Omental fat pad (tissue), 4 donors: Measurements from ENCODE around the gene MAPKBP1. TPM values are rescaled to one million over a fixed set of nuclear protein-coding genes. Genes with fewer than 3 reads are reported as not detected.

Source experiments
- ATAC-seq: fragments of 150-250 bp; one replicate; pipeline ENCODE4 v1.9.1; 2016; ENCODE audit warnings: mild to moderate bottlenecking, moderate library complexity; ENCODE audit not compliant: low FRiP score
- DNase-seq: peaks from one replicate; pipeline ENCODE4 v3.0.0-alpha.2; 2019; ENCODE audit warnings: low spot score
- total RNA-seq, 4 donors: library from RNA; depleted of rRNA; stranded (reverse); fragments of >200 nt; gene quantifications; one replicate each; pipeline ENCODE4 v1.1.0, GENCODE V29; 2016
- TF ChIP-seq, protein P1 (sequence below), 3 donors: fragments of 450-650 bp; IDR thresholded peaks; one replicate each; pipeline ENCODE4 v1.5.1; 2016 to 2017; ENCODE audit warnings: antibody characterized with exemption in 3 of 3, mild to moderate bottlenecking in 3 of 3, moderate library complexity in 2 of 3

MAPKBP1 gene
- total RNA-seq, 4 donors from 2014 or later = 13.4 to 24.1 (median 14.4) TPM

GRCh38 chr15:41798607-41799487, 24.6 kb downstream of the MAPKBP1 start:
- ATAC-seq = peak; percentile 14
- no peak for DNase-seq
- TF ChIP-seq, protein P1, sequence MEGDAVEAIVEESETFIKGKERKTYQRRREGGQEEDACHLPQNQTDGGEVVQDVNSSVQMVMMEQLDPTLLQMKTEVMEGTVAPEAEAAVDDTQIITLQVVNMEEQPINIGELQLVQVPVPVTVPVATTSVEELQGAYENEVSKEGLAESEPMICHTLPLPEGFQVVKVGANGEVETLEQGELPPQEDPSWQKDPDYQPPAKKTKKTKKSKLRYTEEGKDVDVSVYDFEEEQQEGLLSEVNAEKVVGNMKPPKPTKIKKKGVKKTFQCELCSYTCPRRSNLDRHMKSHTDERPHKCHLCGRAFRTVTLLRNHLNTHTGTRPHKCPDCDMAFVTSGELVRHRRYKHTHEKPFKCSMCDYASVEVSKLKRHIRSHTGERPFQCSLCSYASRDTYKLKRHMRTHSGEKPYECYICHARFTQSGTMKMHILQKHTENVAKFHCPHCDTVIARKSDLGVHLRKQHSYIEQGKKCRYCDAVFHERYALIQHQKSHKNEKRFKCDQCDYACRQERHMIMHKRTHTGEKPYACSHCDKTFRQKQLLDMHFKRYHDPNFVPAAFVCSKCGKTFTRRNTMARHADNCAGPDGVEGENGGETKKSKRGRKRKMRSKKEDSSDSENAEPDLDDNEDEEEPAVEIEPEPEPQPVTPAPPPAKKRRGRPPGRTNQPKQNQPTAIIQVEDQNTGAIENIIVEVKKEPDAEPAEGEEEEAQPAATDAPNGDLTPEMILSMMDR (IDR thresholded peaks at IDR 0.05) = no peak

GRCh38 chr15:41799488-41799805, 25.2 kb downstream of the MAPKBP1 start:
- DNase-seq (no peak), ATAC-seq (no peak)
- TF ChIP-seq, protein P1 (IDR thresholded peaks at IDR 0.05) = no peak

DNA sequence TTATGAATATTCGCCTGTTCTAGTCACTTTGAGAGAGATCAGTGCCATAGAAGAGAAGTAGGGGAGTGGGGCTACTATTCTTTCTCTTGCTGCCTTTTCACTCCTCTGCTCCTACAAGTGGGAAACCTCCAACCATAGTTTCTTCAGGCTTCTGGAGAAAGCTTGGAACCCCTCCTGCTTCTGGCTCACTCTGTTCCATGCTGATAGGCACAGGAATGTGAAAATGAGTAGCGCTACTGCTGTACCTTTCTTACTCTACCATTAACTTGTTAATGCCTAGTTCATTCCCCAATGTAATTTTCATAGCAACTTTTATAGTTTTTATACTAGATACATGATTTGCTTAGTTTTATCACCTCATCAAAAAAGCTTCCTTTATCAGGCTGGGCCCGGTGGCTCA, 26.9 kb downstream of the MAPKBP1 start:
- TF ChIP-seq, protein P1 (IDR thresholded peaks at IDR 0.05) = no peak
- ATAC-seq = no peak

GRCh38 chr15:41801850-41802455, 27.7 kb downstream of the MAPKBP1 start:
- DNase-seq (no peak), ATAC-seq (no peak)
- TF ChIP-seq, protein P1 (IDR thresholded peaks at IDR 0.05) = no peak

More for the DNA sequence above, 26.9 kb downstream of the MAPKBP1 start:
- no peak for DNase-seq

DNA sequence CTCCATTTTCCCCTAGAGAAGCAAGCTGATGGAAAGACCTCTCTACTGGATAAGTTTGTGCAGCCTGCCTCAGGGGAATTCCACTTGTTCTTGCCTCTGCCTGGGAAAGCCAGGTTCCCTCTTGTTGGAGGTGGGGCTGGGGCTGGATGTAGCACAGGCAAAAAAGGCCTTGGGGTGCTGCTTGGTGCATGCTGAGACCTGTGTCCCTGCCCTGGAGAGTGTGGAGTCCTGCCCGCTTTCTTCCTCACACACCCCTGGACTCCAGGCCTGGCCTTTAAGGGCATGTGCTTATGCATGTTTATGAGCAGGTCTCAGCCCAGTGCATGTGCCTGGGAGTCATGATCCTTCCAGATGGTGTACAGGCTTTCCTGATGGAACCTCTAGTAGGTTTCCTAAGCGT, 30.1 kb downstream of the MAPKBP1 start:
- DNase-seq (no peak), ATAC-seq (peak; percentile 36)
- TF ChIP-seq, protein P1 (IDR thresholded peaks at IDR 0.05) = no peak

DNA sequence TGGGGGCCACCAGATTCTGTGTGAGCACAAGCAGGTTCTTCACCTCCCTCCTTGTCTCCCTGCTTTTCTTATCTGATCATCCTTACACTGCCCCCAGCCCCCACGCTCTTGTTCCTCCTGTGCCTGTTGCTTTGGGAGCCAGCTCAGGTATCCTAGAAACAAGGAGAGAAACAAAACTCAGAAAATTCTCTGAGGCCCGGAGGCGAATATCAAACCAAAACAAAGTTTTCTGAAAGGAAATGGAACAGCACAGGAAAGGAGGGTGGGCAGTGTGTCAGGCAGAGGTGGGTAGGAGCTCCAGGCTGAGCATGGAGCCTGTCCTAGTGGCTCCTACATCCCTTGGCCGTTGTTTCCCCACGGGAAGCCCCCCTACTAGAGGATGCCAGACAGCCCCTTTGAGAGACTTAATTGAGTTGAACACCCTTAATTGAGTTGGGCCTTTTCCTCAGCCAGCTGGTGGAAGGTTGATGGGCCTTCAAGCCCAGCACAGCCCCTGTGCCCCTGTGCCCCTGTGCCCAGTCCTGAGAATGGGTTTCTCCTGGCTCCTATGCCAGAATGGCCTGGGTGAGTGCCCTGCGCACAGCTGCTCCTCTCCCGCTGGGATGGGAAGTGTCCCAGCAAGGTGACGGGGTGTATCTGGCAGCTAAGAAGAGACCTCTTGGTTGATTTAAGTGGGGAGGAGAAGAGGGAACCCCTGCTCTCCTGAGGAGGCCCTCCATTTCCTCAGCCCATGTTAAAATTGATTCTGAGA, 30.8 kb downstream of the MAPKBP1 start:
- TF ChIP-seq, protein P1 (IDR thresholded peaks at IDR 0.05) = no peak
- ATAC-seq = no peak

More for the DNA sequence above, 30.8 kb downstream of the MAPKBP1 start:
- no peak for DNase-seq
